C4-2B (cell line): ENCODE measurements around the gene INAFM2.
A peak's percentile ranks its signal among the peaks of the same experiment; 100 is the strongest.

Source experiments
- H3K27ac ChIP-seq: fragments of 450-650 bp; 2 replicates; pipeline ENCODE4 v1.5.1; 2017
- CTCF ChIP-seq: fragments of 450-650 bp; conservative IDR thresholded peaks from 2 replicates; pipeline ENCODE4 v1.5.1; 2017; ENCODE audit warnings: mild to moderate bottlenecking
- ZFX ChIP-seq: fragments of 450-650 bp; IDR thresholded peaks from 2 replicates; pipeline ENCODE4 v1.6.1; 2017

Gene INAFM2

DNA sequence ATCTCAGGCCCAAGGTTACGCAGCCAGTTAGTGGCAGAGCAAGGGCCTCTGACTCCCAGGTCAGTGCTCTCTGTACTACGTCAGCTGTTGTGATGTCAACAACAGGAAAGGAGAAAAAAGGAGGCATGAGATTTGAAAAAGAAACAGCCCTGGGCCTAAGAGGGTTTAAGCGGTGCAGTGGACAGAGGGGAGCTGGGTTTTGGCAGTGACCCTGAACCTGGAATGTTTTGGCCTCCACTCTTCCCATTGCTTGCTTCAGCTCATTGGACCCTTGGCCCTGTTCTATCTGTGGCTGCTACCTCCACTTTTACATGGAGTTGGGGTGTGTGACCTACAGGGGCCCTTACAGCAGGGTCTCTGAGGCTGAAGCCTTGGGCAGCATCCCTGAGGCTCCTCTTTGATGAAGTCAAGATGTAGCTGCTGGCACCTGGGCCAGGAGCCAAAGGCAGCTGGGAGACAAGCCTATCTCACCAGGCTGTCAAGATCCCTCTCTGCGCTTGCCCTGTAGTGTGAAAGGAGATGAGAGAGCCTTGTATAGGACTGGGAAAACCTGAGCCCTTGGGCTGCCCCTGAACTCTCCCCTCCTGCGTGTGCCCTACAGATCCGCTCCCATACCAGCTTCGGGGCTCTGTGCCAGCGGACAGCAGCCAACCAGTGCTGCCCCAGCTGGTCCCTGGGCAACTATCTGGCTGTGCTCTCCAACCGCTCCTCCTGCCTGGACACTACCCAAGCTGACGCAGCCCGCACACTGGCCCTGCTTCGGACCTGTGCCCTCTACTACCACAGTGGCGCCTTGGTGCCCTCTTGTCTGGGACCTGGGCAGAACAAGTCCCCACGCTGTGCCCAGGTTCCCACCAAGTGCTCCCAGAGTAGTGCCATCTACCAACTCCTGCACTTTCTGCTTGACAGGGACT, 43.2 kb downstream of the INAFM2 start:
- no peak for TF ChIP-seq CTCF
- no peak for TF ChIP-seq ZFX
- peak overlapping the region; percentile 73 for H3K27ac ChIP-seq

GRCh38 chr15:40367371-40367685, 43.8 kb downstream of the INAFM2 start:
- peak overlapping the region; percentile 73 for H3K27ac ChIP-seq
- no peak for TF ChIP-seq ZFX
- no peak for TF ChIP-seq CTCF

GRCh38 chr15:40367686-40368611, 44.5 kb downstream of the INAFM2 start:
- TF ChIP-seq CTCF (peak; percentile 97), ZFX (peak; percentile 47; the same call in 1 of the 2 replicates)
- H3K27ac ChIP-seq: peak overlapping the region; percentile 73

DNA sequence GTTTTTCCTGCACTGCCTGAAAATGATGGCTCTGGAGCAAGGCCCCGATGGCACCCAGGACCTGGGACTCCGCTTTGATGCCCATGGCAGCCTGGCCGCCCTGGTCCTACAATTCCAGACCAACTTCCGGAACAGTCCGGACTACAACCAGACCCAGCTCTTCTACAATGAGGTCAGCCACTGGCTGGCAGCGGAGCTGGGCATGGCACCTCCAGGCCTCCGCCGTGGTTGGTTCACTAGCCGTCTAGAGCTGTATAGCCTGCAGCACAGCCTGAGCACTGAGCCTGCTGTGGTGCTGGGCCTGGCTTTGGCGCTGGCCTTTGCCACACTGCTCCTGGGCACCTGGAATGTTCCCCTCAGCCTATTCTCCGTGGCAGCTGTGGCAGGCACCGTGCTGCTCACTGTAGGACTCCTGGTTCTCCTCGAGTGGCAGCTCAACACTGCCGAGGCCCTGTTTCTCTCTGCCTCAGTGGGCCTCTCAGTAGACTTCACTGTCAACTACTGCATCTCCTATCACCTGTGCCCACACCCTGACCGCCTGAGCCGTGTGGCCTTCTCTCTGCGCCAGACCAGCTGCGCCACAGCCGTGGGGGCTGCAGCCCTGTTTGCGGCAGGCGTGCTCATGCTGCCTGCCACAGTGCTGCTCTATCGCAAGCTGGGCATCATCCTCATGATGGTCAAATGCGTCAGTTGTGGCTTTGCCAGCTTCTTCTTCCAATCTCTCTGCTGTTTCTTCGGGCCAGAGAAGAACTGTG, 45.4 kb downstream of the INAFM2 start:
- TF ChIP-seq ZFX (no peak), CTCF (no peak)
- H3K27ac ChIP-seq: no peak overlapping the region; the same call in 1 of the 2 replicates

DNA sequence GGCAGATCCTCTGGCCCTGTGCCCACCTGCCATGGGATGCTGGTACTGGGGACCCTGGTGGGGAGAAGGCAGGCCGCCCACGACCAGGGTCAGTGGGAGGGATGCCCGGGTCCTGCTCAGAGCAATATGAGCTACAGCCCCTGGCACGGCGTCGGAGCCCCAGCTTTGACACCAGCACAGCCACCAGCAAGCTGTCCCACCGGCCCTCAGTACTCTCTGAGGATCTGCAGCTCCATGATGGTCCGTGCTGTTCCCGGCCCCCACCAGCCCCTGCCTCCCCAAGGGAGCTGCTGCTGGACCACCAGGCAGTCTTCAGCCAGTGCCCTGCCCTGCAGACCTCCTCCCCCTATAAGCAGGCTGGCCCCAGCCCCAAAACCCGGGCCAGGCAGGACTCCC, 46.0 kb downstream of the INAFM2 start:
- no peak overlapping the region for H3K27ac ChIP-seq
- TF ChIP-seq ZFX: no peak
- TF ChIP-seq CTCF: no peak

DNA sequence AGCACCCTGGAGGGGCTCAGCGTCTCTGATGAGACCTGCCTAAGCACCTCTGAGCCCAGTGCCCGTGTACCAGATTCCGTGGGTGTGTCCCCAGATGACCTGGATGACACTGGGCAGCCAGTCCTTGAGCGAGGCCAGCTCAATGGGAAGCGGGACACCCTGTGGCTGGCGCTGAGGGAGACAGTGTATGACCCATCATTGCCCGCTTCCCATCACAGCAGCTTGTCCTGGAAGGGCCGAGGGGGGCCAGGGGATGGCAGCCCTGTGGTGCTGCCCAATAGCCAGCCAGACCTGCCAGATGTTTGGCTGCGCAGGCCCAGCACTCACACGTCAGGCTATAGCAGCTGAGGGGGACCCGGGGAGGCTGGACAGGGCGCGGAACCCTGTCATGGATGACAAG, 46.5 kb downstream of the INAFM2 start:
- no peak for TF ChIP-seq ZFX
- no peak for TF ChIP-seq CTCF
- no peak overlapping the region for H3K27ac ChIP-seq
